Colonic mucosa (tissue), 4 donors: ENCODE data around the gene VSTM2B. TPM values are rescaled to one million over a fixed set of nuclear protein-coding genes. Genes with fewer than 3 reads are reported as not detected.

Experiments used
- DNase-seq: peaks from one replicate; pipeline ENCODE4 v3.0.0-alpha.2; 2020
- H3K27ac ChIP-seq: fragments of 200-600 bp; one replicate; pipeline ENCODE4 v1.8.0; 2021
- H3K27me3 ChIP-seq: fragments of 200-600 bp; one replicate; pipeline ENCODE4 v1.8.0; 2021
- H3K36me3 ChIP-seq: fragments of 200-600 bp; one replicate; pipeline ENCODE4 v1.8.0; 2021
- H3K4me1 ChIP-seq: fragments of 200-600 bp; one replicate; pipeline ENCODE4 v1.8.0; 2021; ENCODE audit warnings: mild to moderate bottlenecking
- H3K4me3 ChIP-seq: fragments of 200-600 bp; one replicate; pipeline ENCODE4 v1.8.0; 2021
- H3K9ac ChIP-seq, 2 donors: one replicate each; pipeline ENCODE4 v1.7.0; 2013; ENCODE audit warnings: control low read depth in 2 of 2, low read depth in 2 of 2, low read length in 2 of 2
- H3K9me3 ChIP-seq: fragments of 200-600 bp; one replicate; pipeline ENCODE4 v1.8.0; 2021
- CTCF ChIP-seq: fragments of 200-600 bp; IDR thresholded peaks from one replicate; pipeline ENCODE4 v1.8.0; 2022; ENCODE audit warnings: antibody characterized with exemption, mild to moderate bottlenecking
- intact Hi-C: fragments of 100-400 bp; cut with DNase I; formaldehyde crosslinking; loops from one replicate; pipeline ENCODE4 v1.14.1; 2022
- total RNA-seq, 2 donors: library from RNA; stranded (reverse); fragmentation: NEBNext Ultra II Directional in 1 of 2; extraction: Animal tissue kit (Norgen Biotek cat#: 25700) in 1 of 2; gene quantifications; one replicate each; pipeline ENCODE4 v1.2.1, GENCODE V29; 2021
- donor health status: healthy.
- donor health status: DM: no; HTN: no; CAD: no.
- donor health status: DM: no; HTN: no; CAD: no.

Gene VSTM2B
- total RNA-seq, 2 donors from 2014 or later, result not detected

GRCh38 chr19:29569038-29569911, 43.5 kb downstream of the VSTM2B start:
- Histone ChIP-seq H3K27me3 (no peaks in the 10 kb centered on the region), H3K36me3 (no peaks in the 10 kb centered on the region), H3K9ac (no peak overlapping the region), H3K9me3 (no peaks in the 10 kb centered on the region), H3K4me1 (no peaks in the 10 kb centered on the region), H3K27ac (no peak overlapping the region), H3K4me3 (no peak overlapping the region)
- intact Hi-C loops, result no loop called here
- TF ChIP-seq CTCF, result no peak
- no peak for DNase-seq

GRCh38 chr19:29571181-29571580, 45.4 kb downstream of the VSTM2B start:
- no peak overlapping the region for H3K27ac ChIP-seq

GRCh38 chr19:29573486-29573885, 47.7 kb downstream of the VSTM2B start:
- Histone ChIP-seq H3K4me1 (no peaks in the 10 kb centered on the region), H3K27ac (no peak overlapping the region), H3K9me3 (no peaks in the 10 kb centered on the region), H3K36me3 (no peaks in the 10 kb centered on the region), H3K27me3 (no peaks in the 10 kb centered on the region), H3K9ac (no peak overlapping the region), H3K4me3 (no peak overlapping the region)
- DNase-seq, result no peak
- intact Hi-C loops, result no loop called here
- no peak for TF ChIP-seq CTCF

More at GRCh38 chr19:29571181-29571580, 45.4 kb downstream of the VSTM2B start:
- Histone ChIP-seq H3K9me3 (no peaks in the 10 kb centered on the region), H3K27me3 (no peaks in the 10 kb centered on the region), H3K9ac (no peak overlapping the region), H3K4me3 (no peak overlapping the region), H3K4me1 (no peaks in the 10 kb centered on the region), H3K36me3 (no peaks in the 10 kb centered on the region)
- intact Hi-C loops, result no loop called here
- no peak for TF ChIP-seq CTCF
- no peak for DNase-seq

GRCh38 chr19:29574510-29574909, 48.7 kb downstream of the VSTM2B start:
- Histone ChIP-seq H3K36me3 (no peaks in the 10 kb centered on the region), H3K4me1 (no peaks in the 10 kb centered on the region), H3K27ac (no peak overlapping the region), H3K9me3 (no peaks in the 10 kb centered on the region), H3K9ac (no peak overlapping the region), H3K4me3 (no peak overlapping the region), H3K27me3 (no peaks in the 10 kb centered on the region)
- intact Hi-C loops, result no loop called here
- no peak for DNase-seq
- TF ChIP-seq CTCF, result no peak

GRCh38 chr19:29576046-29576606, 50.3 kb downstream of the VSTM2B start:
- Histone ChIP-seq H3K9me3 (no peaks in the 10 kb centered on the region), H3K27me3 (no peaks in the 10 kb centered on the region), H3K4me3 (no peak overlapping the region), H3K36me3 (no peaks in the 10 kb centered on the region), H3K9ac (no peak overlapping the region), H3K27ac (no peak overlapping the region), H3K4me1 (no peaks in the 10 kb centered on the region)
- TF ChIP-seq CTCF, result no peak
- no peak for DNase-seq
- intact Hi-C loops, result no loop called here
